PC-9 (cell line): ENCODE data around the gene PRDM16.

Experiments
- CTCF ChIP-seq: fragments of 200-600 bp; sonication (generic); conservative IDR thresholded peaks from 2 replicates; pipeline ENCODE4 v1.6.1; 2017; ENCODE audit warnings: mixed run types, antibody characterized with exemption, mild to moderate bottlenecking, moderate library complexity
- EZH2 ChIP-seq: fragments of 200-600 bp; sonication (generic); IDR thresholded peaks from 2 replicates; pipeline ENCODE4 v1.8.0; 2017; ENCODE audit warnings: antibody characterized with exemption, low read depth

- TF ChIP-seq CTCF (no peak), EZH2 (no peak)
These were observed 270.9 kb downstream of the PRDM16 start for GRCh38 chr1:3339856-3340255.
